Fibroblast of lung (primary cell): ENCODE measurements around the gene TSPAN3. TPM values are rescaled to one million over a fixed set of nuclear protein-coding genes. Genes with fewer than 3 reads are reported as not detected.
A peak's percentile ranks its signal among the peaks of the same experiment; 100 is the strongest.

Experiments
- DNase-seq, 2 donors: peaks; one replicate each; pipeline versions ENCODE4 v3.0.0 to v3.0.0-alpha.2; 2010; ENCODE audit warnings: low read depth in 2 of 2
- H2AFZ ChIP-seq: 2 replicates; pipeline ENCODE4 v1.5.1; 2012; ENCODE audit warnings: low read length, control low read depth, inconsistent platforms
- H3K27ac ChIP-seq: 2 replicates; pipeline ENCODE4 v1.5.1; 2011; ENCODE audit warnings: low read length, control low read depth; ENCODE audit not compliant: insufficient read depth
- H3K27me3 ChIP-seq: 2 replicates; pipeline ENCODE4 v1.5.1; 2011; ENCODE audit warnings: mild to moderate bottlenecking, low read length; ENCODE audit not compliant: control insufficient read depth, insufficient read depth
- H3K36me3 ChIP-seq: 2 replicates; pipeline ENCODE4 v1.5.1; 2011; ENCODE audit warnings: low read length; ENCODE audit not compliant: control insufficient read depth, insufficient read depth
- H3K4me1 ChIP-seq: 2 replicates; pipeline ENCODE4 v1.5.1; 2011; ENCODE audit warnings: low read length; ENCODE audit not compliant: control insufficient read depth, insufficient read depth; ENCODE audit errors: extremely low read depth
- H3K4me2 ChIP-seq: 2 replicates; pipeline ENCODE4 v1.5.1; 2011; ENCODE audit warnings: low read length, control low read depth; ENCODE audit not compliant: insufficient read depth; ENCODE audit errors: extremely low read depth
- H3K4me3 ChIP-seq, 4 experiments: fragments of 200-600 bp in 1 of 4; sonication (generic) in 1 of 4; replicated peaks in 1 of 4; 2 replicates each; pipeline ENCODE4 v1.5.1; 2011 to 2016; ENCODE audit warnings: low read length in 4 of 4, low read depth in 3 of 4, mild to moderate bottlenecking in 3 of 4, control low read depth in 2 of 4, inconsistent platforms in 1 of 4, mixed read lengths in 1 of 4; ENCODE audit not compliant: insufficient read depth in 1 of 4; ENCODE audit errors: control extremely low read depth in 1 of 4
- H3K79me2 ChIP-seq: 2 replicates; pipeline ENCODE4 v1.5.1; 2012; ENCODE audit warnings: mild to moderate bottlenecking, low read length, inconsistent platforms; ENCODE audit not compliant: control insufficient read depth, insufficient read depth
- H3K9ac ChIP-seq: 2 replicates; pipeline ENCODE4 v1.5.1; 2011; ENCODE audit warnings: mild to moderate bottlenecking, low read length, control low read depth; ENCODE audit not compliant: insufficient read depth
- H3K9me3 ChIP-seq: 2 replicates; pipeline ENCODE4 v1.5.1; 2012; ENCODE audit warnings: low read depth, low read length; ENCODE audit not compliant: control insufficient read depth, insufficient read depth
- H4K20me1 ChIP-seq: 2 replicates; pipeline ENCODE4 v1.5.1; 2011; ENCODE audit warnings: low read length; ENCODE audit not compliant: control insufficient read depth, insufficient read depth; ENCODE audit errors: extremely low read depth
- EZH2 ChIP-seq: IDR thresholded peaks from 2 replicates; pipeline ENCODE4 v1.5.1; 2012; ENCODE audit warnings: low read length, control low read depth, mild to moderate bottlenecking; ENCODE audit errors: missing control alignments
- polyA plus RNA-seq, 2 donors: library from polyadenylated mRNA; depleted of rRNA in 1 of 2; stranded (reverse) in 1 of 2; unstranded in 1 of 2; fragments of >200 nt; gene quantifications; 2 replicates each; pipeline ENCODE4 v1.2.1, GENCODE V29; 2011 to 2012; ENCODE audit warnings: missing spikeins in 1 of 2
- total RNA-seq: library from RNA; depleted of rRNA; stranded (reverse); fragments of >200 nt; gene quantifications from 2 replicates; pipeline ENCODE4 v1.2.1, GENCODE V29; 2014
- TF ChIP-seq, protein P1 (sequence below), 2 donors: IDR thresholded peaks in 1 of 2; conservative IDR thresholded peaks in 1 of 2; 1 replicate in 1 of 2; 2 replicates in 1 of 2; pipeline ENCODE4 v1.5.1; 2011 to 2012; ENCODE audit warnings: low read length in 2 of 2, control low read depth in 1 of 2, inconsistent platforms in 1 of 2, low read depth in 1 of 2, mild to moderate bottlenecking in 1 of 2

TSPAN3 gene
- total and polyA plus RNA-seq, 2 donors (not counting 1 experiment from before 2014, with no cell fraction given), result 225 to 472 TPM

DNA sequence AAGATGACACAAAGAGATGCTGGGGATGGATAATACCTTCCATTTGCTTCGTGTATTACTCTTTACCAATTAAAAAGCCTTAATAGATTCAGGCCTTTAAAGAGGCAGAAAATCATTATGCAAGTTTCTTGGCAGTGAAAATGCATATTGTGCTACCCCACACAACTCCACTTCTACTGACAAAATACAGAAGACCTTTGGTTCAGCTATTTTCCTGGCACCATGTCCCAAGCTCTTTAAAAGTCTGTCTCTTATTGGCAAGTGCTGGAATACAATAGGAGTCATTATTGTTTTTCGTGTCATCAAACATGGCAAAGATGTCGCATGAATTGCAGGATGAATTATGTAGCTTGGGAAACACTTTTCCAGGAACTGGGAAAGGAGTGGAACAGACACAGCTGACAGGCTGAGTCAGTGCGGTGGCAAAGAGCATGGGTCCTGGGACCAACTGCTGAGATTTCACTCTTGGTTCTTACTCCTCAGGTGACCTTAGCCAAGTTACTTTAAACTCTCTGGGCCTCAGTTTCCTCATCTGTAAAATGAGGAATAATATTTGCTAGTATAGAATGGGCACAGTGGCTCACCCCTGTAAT, 5.5 kb upstream of the TSPAN3 start:
- H3K27ac ChIP-seq, result no peak overlapping the region
- no peak overlapping the region for H3K9ac ChIP-seq
- no peak for DNase-seq
- no peaks in the 10 kb centered on the region for H3K36me3 ChIP-seq
- no peak overlapping the region for H2AFZ ChIP-seq
- no peak overlapping the region for H3K4me3 ChIP-seq
- TF ChIP-seq EZH2, result no peak
- TF ChIP-seq, protein P1, sequence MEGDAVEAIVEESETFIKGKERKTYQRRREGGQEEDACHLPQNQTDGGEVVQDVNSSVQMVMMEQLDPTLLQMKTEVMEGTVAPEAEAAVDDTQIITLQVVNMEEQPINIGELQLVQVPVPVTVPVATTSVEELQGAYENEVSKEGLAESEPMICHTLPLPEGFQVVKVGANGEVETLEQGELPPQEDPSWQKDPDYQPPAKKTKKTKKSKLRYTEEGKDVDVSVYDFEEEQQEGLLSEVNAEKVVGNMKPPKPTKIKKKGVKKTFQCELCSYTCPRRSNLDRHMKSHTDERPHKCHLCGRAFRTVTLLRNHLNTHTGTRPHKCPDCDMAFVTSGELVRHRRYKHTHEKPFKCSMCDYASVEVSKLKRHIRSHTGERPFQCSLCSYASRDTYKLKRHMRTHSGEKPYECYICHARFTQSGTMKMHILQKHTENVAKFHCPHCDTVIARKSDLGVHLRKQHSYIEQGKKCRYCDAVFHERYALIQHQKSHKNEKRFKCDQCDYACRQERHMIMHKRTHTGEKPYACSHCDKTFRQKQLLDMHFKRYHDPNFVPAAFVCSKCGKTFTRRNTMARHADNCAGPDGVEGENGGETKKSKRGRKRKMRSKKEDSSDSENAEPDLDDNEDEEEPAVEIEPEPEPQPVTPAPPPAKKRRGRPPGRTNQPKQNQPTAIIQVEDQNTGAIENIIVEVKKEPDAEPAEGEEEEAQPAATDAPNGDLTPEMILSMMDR (conservative IDR thresholded peaks at IDR 0.05 in 1 of 2, IDR thresholded peaks at IDR 0.05 in 1 of 2; ENCODE audit: low read depth in 1 of 2, low read length in 2 of 2), result no peak
- peaks cover 3% of the 10 kb centered on the region for H3K27me3 ChIP-seq
- no peaks in the 10 kb centered on the region for H4K20me1 ChIP-seq
- H3K9me3 ChIP-seq, result no peaks in the 10 kb centered on the region
- no peaks in the 10 kb centered on the region for H3K4me1 ChIP-seq
- no peak overlapping the region for H3K4me2 ChIP-seq
- H3K79me2 ChIP-seq, result no peaks in the 10 kb centered on the region

DNA sequence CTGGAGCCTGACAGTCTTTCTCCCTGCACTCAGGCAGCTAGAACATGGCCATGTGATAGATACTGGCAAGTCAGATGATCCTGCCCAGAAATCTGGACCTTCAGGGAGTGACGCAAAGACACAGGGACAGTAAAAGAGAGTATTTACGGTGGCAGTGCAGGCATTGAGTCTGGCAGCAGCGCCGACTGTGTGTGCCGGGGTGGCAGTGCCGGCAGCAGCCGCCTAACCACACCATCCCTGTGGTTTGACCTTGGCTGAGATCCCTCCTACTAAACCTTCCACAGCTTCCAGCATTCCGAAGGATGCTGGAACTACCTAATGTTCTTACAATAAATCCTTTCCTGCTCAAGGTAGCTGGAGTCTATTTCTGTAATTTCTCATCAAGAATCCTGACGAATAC, 4.6 kb upstream of the TSPAN3 start:
- DNase-seq, result peak in 1 of 2 donors; percentile 64
- peak overlapping the region; percentile 9 for H3K4me2 ChIP-seq

DNA sequence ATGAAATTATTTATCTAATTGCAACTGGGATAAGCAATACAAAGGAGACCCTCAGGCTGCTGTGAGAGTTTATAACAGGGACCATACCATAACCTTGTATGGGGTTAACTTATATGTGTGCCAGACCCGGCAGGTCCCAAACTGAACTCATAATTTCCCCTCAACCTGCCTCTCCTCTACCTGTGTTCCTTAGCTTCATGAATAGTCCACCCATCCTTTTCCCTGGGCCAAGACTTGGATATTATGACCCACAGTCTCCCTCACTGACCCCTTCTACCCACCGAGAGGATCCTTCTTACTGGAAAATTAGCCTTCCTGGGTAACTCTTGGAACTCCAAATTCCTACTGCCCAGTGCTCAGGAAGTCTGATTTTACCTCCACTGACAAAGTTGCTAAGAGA, 3.4 kb upstream of the TSPAN3 start:
- Histone ChIP-seq H2AFZ (no peak overlapping the region), H3K27ac (no peak overlapping the region), H3K9me3 (no peaks in the 10 kb centered on the region)

More for the DNA sequence above, 4.6 kb upstream of the TSPAN3 start:
- Histone ChIP-seq H3K36me3 (no peaks in the 10 kb centered on the region), H4K20me1 (no peaks in the 10 kb centered on the region), H3K79me2 (no peaks in the 10 kb centered on the region), H3K4me1 (no peaks in the 10 kb centered on the region), H3K9ac (no peak overlapping the region), H3K27me3 (peaks cover 3% of the 10 kb centered on the region), H2AFZ (no peak overlapping the region), H3K4me3 (no peak overlapping the region), H3K9me3 (no peaks in the 10 kb centered on the region), H3K27ac (no peak overlapping the region)
- no peak for TF ChIP-seq EZH2

More for the DNA sequence above, 3.4 kb upstream of the TSPAN3 start:
- no peak overlapping the region for H3K4me3 ChIP-seq
- no peaks in the 10 kb centered on the region for H4K20me1 ChIP-seq
- no peak overlapping the region for H3K9ac ChIP-seq
- peaks cover 3% of the 10 kb centered on the region for H3K27me3 ChIP-seq
- peaks cover 10% of the 10 kb centered on the region for H3K79me2 ChIP-seq
- H3K4me2 ChIP-seq, result no peak overlapping the region
- no peaks in the 10 kb centered on the region for H3K36me3 ChIP-seq
- no peaks in the 10 kb centered on the region for H3K4me1 ChIP-seq
- no peak for DNase-seq
- TF ChIP-seq, protein P1 (conservative IDR thresholded peaks at IDR 0.05 in 1 of 2, IDR thresholded peaks at IDR 0.05 in 1 of 2; ENCODE audit: low read depth in 1 of 2, low read length in 2 of 2), result no peak
- TF ChIP-seq EZH2, result no peak
